ENCODE measurements around the gene BOLA2B.
"Not testable (repeated sequence)": the region's sequence is repeated elsewhere in the genome, so short reads cannot be mapped to it uniquely, and the experiment has no call there.

The BOLA2B gene

DNA sequence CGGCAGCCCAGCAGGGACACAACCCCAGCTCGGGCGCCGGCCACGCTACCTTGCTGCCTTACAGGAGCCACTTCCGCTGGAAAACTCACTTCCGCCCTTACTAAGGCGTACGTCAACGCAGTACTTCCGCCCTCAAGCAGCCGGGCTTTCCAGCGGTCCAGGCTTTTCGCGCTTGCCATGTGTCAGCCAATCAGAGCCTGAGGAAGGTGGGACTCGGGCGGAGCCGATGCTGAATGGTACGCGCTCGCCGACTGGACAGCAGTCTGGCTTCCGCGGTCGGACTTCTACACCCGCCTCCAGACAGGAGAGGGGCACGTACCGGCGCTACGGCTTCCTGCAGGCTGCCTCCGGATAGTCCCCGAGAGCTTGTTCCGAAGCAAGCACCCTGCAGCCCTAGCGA is at the start of gene BOLA2B, which contains the start of gene SLX1A:
BOLA2B (minus strand) TSS at position 52 of the 400 bp plus-strand sequence. CDS start 71 bp downstream, outside the sequence.
SLX1A (plus strand) TSS at position 261 of the 400 bp plus-strand sequence. CDS start 210 bp downstream, outside the sequence.
- not testable (repeated sequence) for DNase-seq, H3K27ac Mint-ChIP-seq, H3K4me1 Mint-ChIP-seq, H3K9me3 Mint-ChIP-seq, H3K27me3 Mint-ChIP-seq, H3K4me3 Mint-ChIP-seq
- ATAC-seq, result peak; percentile 90

DNA sequence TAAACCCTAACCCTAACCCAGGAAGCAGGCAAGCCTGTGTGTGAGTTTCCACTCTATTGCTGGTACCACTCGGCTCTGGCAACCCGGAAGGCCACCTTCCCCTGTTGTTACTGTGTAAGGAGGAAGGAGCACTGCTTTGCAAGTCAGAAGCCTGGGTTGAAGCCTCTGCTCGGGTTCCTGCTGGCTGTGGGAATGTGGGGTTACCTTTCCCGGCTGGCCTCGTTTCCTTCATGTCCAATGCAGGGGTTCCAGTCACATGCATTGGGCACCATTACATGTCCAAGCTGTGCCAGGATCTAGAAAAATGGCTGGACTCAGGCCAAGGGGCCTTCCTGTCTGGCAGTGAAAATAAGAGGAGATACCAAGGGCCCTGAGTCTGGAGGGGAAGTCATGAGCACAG is 23.6 kb upstream of the BOLA2B start:
- not testable (repeated sequence) for H3K4me3 Mint-ChIP-seq, H3K27me3 Mint-ChIP-seq, ATAC-seq, H3K4me1 Mint-ChIP-seq, H3K27ac Mint-ChIP-seq, H3K9me3 Mint-ChIP-seq
- peak in 1 of 2 donors; percentile 9 for DNase-seq

DNA sequence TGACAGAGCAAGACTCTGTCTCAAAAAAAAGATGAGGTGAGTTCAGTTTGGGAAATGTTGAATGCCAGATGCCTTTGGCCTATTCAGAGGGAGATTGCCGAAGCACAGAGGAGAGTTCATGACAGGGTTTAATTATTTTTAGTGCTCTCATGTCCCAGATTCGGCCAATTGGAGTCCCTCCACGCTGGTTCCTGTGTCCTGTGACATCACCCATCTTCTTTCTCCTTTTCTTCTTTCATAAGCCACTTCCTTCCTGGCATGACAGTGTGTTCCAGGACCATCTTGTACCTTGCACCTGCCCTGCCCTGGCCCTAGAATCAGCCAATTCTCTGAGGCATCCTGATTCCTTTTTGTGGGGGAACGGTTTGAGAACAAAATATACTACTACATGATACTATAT is 17.9 kb upstream of the BOLA2B start:
- DNase-seq, H3K27ac Mint-ChIP-seq, H3K4me3 Mint-ChIP-seq, H3K27me3 Mint-ChIP-seq, H3K9me3 Mint-ChIP-seq, H3K4me1 Mint-ChIP-seq: not testable (repeated sequence)
- peak; percentile 74 for ATAC-seq

DNA sequence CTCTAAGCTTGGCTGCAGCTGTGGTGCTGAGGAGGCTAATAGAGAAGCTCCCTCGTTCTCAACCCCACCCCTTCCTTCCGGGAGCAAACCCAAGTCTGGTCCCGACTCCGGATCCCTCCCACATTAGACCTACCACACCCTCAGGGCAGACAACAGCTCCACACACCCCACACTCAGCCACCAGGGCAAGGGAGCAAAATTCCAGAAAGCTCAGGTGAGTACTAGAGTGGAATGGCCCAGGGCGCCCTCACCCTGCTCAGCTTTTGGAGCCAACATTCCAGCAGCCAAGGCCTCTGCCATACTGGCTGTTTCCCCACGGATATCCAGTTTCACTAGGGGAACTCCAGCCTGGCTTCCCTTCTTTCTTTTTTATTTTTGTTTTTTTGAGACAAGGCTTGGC is 15.6 kb upstream of the BOLA2B start:
- peak overlapping the region in 1 of 2 donors; percentile 27 for H3K27ac Mint-ChIP-seq
- H3K27me3 Mint-ChIP-seq, H3K4me1 Mint-ChIP-seq, H3K4me3 Mint-ChIP-seq, ATAC-seq, H3K9me3 Mint-ChIP-seq: not testable (repeated sequence)
- DNase-seq, result peak in 1 of 2 donors; percentile 5

DNA sequence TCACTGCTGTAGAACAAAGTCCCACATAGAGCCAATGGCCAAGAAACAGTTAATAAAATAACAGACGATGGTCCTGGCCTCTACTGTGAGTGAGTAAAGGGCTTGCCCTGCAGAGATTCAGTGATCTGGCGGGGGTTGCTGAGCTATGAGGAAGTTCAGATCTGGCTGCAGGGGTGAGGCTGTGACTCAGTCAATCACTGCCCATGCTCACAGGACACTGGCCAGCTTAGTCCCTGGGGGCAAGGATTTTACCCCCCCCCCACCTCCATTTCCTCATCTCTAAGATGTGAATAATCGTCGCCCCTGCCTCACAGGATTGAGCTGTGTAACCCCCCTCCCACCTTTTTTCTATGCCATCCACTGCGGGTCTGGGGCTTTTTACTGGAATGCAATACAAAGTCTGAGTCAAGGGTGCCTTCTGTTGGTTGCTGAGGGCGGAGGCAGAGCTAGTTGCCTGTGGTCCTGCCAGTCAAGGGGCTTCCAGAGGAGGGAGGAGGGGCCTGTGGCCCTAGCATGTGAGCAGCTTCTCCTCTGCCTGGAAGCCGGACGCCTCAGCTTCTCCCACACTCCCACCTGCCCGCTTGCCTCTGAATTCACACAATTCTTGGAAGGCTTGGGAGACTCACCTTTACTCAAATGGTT is 13.7 kb upstream of the BOLA2B start:
- not testable (repeated sequence) for H3K4me1 Mint-ChIP-seq, H3K27me3 Mint-ChIP-seq, DNase-seq, H3K4me3 Mint-ChIP-seq, H3K27ac Mint-ChIP-seq, H3K9me3 Mint-ChIP-seq
- ATAC-seq, result peak; percentile 40

DNA sequence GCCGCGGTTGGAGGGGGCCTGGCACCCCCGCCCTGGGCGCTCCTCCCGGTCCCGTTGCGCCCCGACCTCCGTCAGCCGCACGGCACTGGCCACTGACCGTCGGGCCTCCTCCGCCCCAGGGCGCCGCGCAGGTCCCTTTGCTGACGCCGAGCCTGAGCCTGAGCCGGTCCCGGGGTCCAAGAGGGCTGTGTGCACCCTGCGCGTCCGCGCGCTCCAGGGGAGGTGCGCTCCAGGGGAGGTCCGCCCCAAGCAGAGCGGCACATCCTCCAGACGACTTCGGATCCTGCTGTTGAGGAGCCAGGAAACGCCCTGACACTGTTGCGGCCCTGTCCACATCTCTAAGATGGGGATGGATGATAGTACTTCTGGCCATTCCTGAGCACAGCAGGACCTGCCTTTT is 12.8 kb upstream of the BOLA2B start:
- H3K27ac Mint-ChIP-seq, DNase-seq, H3K4me1 Mint-ChIP-seq, H3K9me3 Mint-ChIP-seq, H3K4me3 Mint-ChIP-seq, H3K27me3 Mint-ChIP-seq: not testable (repeated sequence)
- peak; percentile 72 for ATAC-seq

DNA sequence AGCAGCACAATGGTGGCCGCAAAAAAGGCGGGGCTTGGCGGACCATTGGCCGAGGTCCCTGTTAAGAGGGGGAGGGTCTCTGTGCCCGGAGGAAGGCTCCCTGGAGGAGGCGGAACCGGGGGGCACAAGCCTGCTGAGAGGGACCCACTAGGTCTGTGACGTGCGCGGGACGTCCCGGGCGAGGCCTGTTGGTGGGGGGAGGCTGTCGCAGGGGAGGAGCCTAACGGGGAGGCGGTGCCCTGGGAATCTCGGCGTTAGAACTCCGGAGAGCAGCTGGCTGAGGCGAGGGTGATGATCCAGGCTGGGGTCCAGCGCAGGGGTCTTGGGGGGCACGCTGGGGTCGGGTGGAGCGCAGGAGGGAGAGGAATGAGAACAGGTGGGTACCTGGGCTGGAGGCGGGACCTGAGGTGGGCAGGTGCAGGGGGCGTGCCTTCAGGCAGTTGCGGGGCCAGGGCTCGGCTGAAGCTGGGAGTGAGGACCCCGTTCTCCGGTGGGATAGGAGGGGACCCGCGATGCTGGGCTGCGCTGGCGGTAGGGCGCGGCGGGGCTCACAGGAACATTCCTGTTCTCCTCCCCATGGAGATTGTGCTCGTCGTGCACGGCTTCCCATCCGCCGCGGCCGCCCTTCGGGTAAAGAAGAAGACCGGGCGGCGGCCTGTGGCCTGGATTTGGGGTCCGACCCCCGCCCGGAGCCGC is 12.2 kb upstream of the BOLA2B start:
- H3K27ac Mint-ChIP-seq, H3K9me3 Mint-ChIP-seq, H3K27me3 Mint-ChIP-seq, H3K4me1 Mint-ChIP-seq, H3K4me3 Mint-ChIP-seq: not testable (repeated sequence)
- ATAC-seq (peak; percentile 62), DNase-seq (peak; percentile 4 to 17)

DNA sequence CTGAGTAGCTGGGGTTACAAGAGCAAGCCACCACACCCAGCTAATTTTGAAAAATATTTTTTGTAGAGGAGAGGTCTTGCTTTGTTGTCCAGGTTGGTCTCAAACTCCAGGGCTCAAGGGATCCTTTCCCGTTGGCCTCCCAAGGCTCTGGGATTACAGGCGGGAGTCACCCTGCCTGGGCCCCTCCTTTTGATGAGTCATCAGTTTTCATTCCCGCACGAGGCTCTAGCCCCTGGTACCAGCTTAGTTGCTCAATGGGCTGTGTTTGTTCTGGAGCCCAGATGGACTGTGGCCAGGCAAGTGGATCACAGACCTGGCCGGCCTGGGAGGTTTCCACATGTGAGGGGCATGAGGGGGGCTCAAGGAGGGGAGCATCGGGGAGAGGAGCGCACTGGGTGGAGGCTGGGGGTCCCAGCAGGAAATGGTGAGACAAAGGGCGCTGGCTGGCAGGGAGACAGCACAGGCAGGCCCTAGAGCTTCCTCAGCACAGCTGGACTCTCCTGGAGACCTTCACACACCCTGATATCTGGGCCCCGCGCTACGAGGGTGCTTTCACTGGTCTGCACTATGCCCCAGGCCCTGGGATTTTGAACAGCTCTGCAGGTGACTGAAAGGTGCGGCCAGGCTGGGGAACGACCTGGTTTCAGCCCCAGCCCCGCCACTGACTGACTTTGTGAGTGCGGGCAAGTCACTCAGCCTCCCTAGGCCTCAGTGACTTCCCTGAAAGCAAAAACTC is 6.3 kb upstream of the BOLA2B start:
- H3K27me3 Mint-ChIP-seq, H3K9me3 Mint-ChIP-seq, DNase-seq, ATAC-seq, H3K27ac Mint-ChIP-seq, H3K4me3 Mint-ChIP-seq, H3K4me1 Mint-ChIP-seq: not testable (repeated sequence)

DNA sequence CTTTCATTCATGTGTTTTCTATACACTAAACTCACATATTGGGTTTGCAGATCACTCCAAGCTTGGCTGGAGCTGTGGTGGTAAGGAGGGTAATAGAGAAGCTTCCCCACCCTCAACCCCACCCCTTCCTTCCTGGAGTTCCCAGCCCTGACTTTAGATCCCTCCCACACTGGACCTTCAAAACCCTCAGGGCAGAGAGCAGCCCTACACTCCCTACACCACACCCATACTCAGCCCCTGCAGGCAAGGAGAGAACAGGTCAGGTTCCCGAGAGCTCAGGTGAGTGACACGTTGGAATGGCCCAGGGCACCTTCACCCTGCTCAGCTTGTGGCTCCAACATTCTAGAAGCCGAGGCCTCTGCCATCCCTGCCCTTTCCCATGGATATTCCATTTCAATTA is 5.6 kb upstream of the BOLA2B start, which contains the start of gene SULT1A3:
SULT1A3 (plus strand) TSS at position 207 of the 400 bp plus-strand sequence. CDS start 1,474 bp downstream, outside the sequence.
- not testable (repeated sequence) for H3K27me3 Mint-ChIP-seq, H3K4me3 Mint-ChIP-seq, DNase-seq, ATAC-seq, H3K9me3 Mint-ChIP-seq, H3K4me1 Mint-ChIP-seq, H3K27ac Mint-ChIP-seq

DNA sequence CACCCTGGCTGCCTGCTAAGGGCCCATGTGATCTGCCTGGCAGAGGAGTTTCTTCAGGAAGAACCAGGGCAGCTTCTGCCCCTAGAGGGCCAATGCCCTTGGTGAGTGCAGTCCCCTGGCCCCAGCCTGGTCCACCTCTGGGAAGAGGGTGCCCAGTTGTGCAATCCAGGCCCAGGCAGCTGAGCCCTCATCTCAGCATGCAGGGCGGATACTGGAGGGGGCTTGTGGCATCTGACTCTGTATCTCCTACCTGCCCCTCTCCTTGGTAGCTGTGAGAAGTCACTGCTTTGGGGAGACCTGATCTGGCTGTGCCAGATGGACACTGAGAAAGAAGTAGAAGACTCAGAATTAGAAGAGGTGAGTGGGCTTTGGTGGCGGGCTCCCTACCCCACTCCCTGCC is 3.5 kb upstream of the BOLA2B start:
- H3K9me3 Mint-ChIP-seq, H3K27me3 Mint-ChIP-seq, H3K27ac Mint-ChIP-seq, ATAC-seq, H3K4me3 Mint-ChIP-seq, H3K4me1 Mint-ChIP-seq: not testable (repeated sequence)
- peak in 1 of 2 donors; percentile 10 for DNase-seq

DNA sequence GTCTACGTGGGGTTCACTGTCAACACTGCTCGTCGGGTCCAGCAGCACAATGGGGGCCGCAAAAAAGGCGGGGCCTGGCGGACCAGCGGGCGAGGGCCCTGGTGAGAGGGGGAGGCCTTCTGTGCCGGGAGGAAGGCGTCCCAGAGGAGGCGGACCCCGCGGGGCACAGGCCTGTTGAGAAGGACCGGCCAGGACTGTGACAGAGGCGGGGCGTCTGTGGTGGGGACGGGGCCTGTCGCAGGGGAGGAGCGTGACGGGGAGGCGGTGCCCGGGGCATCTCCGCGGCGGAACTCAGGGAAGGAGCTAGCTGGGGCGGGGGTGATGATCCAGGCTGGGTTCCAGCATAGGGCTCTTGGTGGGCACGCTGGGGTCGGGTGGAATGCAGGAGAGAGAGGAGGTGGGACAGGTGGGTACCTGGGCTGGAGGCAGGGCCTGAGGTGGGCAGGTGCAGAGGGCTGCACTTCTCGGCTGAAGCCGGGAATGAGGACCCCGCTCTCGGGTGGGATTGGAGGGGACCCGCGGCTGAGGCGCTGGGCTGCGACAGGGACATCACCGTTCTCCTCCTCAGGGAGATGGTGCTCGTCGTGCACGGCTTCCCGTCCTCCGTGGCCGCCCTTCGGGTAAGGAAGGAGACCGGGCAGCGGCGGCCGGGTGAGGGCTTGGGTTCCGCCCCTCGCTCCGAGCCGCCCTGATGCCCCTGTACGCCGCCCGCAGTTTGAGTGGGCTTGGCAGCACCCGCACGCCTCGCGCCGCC is 883 bp upstream of the BOLA2B start:
- H3K4me3 Mint-ChIP-seq, H3K9me3 Mint-ChIP-seq, H3K27ac Mint-ChIP-seq, H3K27me3 Mint-ChIP-seq, H3K4me1 Mint-ChIP-seq: not testable (repeated sequence)
- DNase-seq, result peak in 1 of 2 donors; percentile 24
- ATAC-seq, result peak; percentile 80

DNA sequence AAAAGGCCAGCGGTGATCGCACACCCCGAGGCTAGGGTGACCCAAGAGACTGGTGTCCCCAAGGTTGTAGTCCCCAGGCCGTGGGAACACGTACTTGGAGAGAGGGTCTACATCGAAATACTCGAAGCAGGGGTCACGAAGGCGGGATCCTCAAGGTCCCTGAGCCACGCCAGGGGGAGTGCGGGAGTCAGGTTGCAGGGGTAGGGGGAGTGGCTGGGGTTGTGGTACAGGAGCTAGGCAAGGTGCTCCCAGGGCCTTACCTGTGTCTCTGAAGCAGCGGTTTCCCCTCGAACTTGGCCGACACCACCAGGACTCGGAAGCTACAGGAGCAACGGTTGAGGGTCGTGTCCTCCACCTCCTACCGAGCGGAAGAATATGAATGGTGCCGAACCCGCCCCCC is 368 bp downstream of the BOLA2B start:
- ATAC-seq, result peak; percentile 30
- not testable (repeated sequence) for H3K27ac Mint-ChIP-seq, H3K4me3 Mint-ChIP-seq, H3K27me3 Mint-ChIP-seq, H3K4me1 Mint-ChIP-seq, DNase-seq, H3K9me3 Mint-ChIP-seq

DNA sequence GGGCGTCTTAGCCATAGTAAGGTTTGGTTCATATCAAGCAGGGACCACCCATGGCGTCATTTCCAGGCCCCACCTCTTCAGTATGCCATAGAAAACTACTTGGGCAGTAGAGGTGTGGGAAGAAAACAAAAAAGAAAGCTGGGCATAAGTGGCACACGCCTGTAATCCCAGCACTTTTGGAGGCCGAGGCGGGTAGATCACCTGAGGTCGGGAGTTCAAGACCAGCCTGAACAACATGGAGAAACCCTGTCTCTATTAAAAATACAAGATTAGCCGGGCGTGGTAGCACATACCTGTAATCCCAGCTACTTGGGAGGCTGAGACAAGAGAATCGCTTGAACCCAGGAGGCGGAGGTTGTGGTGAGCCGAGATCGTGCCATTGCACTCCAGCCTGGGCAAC is 2.3 kb downstream of the BOLA2B start:
- not testable (repeated sequence) for H3K27ac Mint-ChIP-seq, H3K4me3 Mint-ChIP-seq, H3K9me3 Mint-ChIP-seq, H3K27me3 Mint-ChIP-seq, ATAC-seq
- peak in 1 of 2 donors; percentile 15 for DNase-seq
- H3K4me1 Mint-ChIP-seq, result peaks cover 21% of the 10 kb centered on the region

DNA sequence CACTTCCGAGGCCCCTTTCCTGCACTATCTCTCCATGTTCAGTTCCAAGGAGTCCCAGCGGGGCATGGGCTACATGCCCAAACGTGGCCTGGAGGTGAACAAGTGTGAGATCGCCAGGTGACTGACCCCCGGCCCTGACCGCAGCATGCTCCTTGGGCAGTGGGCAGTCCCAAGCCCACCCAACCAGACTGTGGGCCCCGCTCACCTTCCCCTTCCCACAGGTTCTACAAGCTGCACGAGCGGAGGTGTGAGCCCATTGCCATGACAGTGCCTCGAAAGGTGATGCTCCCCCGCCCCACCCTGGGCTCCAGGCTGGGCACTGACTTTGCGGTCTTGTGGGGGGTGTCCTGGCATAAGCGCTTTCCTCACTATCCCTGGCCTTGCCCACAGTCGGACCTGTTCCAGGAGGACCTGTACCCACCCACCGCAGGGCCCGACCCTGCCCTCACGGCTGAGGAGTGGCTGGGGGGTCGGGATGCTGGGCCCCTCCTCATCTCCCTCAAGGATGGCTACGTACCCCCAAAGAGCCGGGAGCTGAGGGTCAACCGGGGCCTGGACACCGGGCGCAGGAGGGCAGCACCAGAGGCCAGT is 5.4 kb downstream of the BOLA2B start:
- peak overlapping the region; percentile 37 to 42 for H3K27ac Mint-ChIP-seq
- no peak for ATAC-seq
- DNase-seq, result peak in 1 of 2 donors; percentile 29
- H3K27me3 Mint-ChIP-seq, result no peaks in the 10 kb centered on the region
- peaks cover 31% of the 10 kb centered on the region for H3K4me1 Mint-ChIP-seq
- H3K4me3 Mint-ChIP-seq, result peak overlapping the region; percentile 63 to 72
- no peaks in the 10 kb centered on the region for H3K9me3 Mint-ChIP-seq

DNA sequence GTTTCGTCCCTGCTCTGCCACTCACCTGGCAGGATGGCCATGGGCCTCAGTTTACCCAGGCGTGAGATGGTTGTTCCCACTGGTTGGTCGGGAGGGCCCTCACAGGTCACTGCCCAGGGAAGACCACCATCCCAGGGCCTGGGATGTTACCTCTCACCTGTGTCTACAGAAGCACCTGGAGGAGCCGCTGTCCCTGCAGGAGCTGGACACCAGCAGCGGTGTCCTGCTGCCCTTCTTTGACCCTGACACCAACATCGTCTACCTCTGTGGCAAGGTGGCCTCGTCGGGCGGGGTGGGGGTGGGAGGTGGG is 6.0 kb downstream of the BOLA2B start:
- Mint-ChIP-seq H3K27ac (peak overlapping the region; percentile 98 to 99), H3K4me1 (peaks cover 35% of the 10 kb centered on the region), H3K4me3 (peak overlapping the region; percentile 93 to 97), H3K27me3 (no peaks in the 10 kb centered on the region), H3K9me3 (no peaks in the 10 kb centered on the region)
- ATAC-seq, result no peak
- no peak for DNase-seq

All from stimulated activated naive CD8-positive, alpha-beta T cell treated with anti-CD3 and anti-CD28 coated beads, Interleukin-15, amount 100 ng/mL, for 72 hours (primary cell).